ENCODE measurements around the gene PBLD.
"Not testable (repeated sequence)": the region's sequence is repeated elsewhere in the genome, so short reads cannot be mapped to it uniquely, and the experiment has no call there.

The PBLD gene

GRCh38 chr10:68330852-68331454, 1.8 kb downstream of the PBLD start:
- DNase-seq: no peak

- no peak for DNase-seq
Observed at GRCh38 chr10:68329506-68329861, 3.2 kb downstream of the PBLD start.

- DNase-seq: peak; percentile 13
Observed at GRCh38 chr10:68327889-68328786, 4.6 kb downstream of the PBLD start.

GRCh38 chr10:68324396-68324795, 8.3 kb downstream of the PBLD start:
- not testable (repeated sequence) for DNase-seq

- no peak for DNase-seq
Observed at GRCh38 chr10:68318331-68319059, 14.2 kb downstream of the PBLD start.

- DNase-seq: no peak
Observed at GRCh38 chr10:68315582-68315981, 17.1 kb downstream of the PBLD start.

GRCh38 chr10:68314930-68315329, 17.8 kb downstream of the PBLD start:
- DNase-seq: not testable (repeated sequence)

- DNase-seq: no peak
Observed at GRCh38 chr10:68310531-68310930, 22.2 kb downstream of the PBLD start.

- DNase-seq: no peak
Observed at GRCh38 chr10:68305854-68306253, 26.9 kb downstream of the PBLD start.

GRCh38 chr10:68303849-68304412, 28.8 kb downstream of the PBLD start:
- no peak for DNase-seq

- DNase-seq: no peak
Observed at GRCh38 chr10:68302871-68303270, 29.9 kb downstream of the PBLD start.

- DNase-seq: no peak
Observed at GRCh38 chr10:68302503-68302823, 30.3 kb downstream of the PBLD start.

GRCh38 chr10:68301790-68302502, 30.8 kb downstream of the PBLD start:
- peak; percentile 61 for DNase-seq

- no peak for DNase-seq
Observed at GRCh38 chr10:68301301-68301700, 31.4 kb downstream of the PBLD start.

GRCh38 chr10:68296843-68297663, 35.7 kb downstream of the PBLD start:
- no peak for DNase-seq

GRCh38 chr10:68290736-68291135, 42.0 kb downstream of the PBLD start:
- no peak for DNase-seq

GRCh38 chr10:68288717-68289116, 44.0 kb downstream of the PBLD start:
- DNase-seq: no peak

- no peak for DNase-seq
Observed at GRCh38 chr10:68284062-68285001, 48.4 kb downstream of the PBLD start.

- no peak for DNase-seq
Observed at GRCh38 chr10:68280758-68281157, 52.0 kb downstream of the PBLD start.

- not testable (repeated sequence) for DNase-seq
Observed at GRCh38 chr10:68278906-68279753, 53.6 kb downstream of the PBLD start.

Data from NCI-H1694 (cell line).